GM18520 (cell line): ENCODE data around the gene MAP3K20.
"Not testable (repeated sequence)": the region's sequence is repeated elsewhere in the genome, so short reads cannot be mapped to it uniquely, and the experiment has no call there.

Source experiments
- ATAC-seq: cut with Tn5 transposase; IDR thresholded peaks from one replicate; pipeline ENCODE4 v1.9.1; 2021; ENCODE audit not compliant: unreplicated experiment

MAP3K20 gene

GRCh38 chr2:173193925-173194324 lies 118.3 kb downstream of the MAP3K20 start:
- no peak for ATAC-seq

GRCh38 chr2:173195100-173195499 lies 119.5 kb downstream of the MAP3K20 start:
- no peak for ATAC-seq

GRCh38 chr2:173196080-173196479 lies 120.4 kb downstream of the MAP3K20 start:
- ATAC-seq = no peak

GRCh38 chr2:173196638-173197037 lies 121.0 kb downstream of the MAP3K20 start:
- ATAC-seq = no peak

GRCh38 chr2:173198327-173198726 lies 122.7 kb downstream of the MAP3K20 start:
- ATAC-seq = no peak

- ATAC-seq = no peak
Observed at GRCh38 chr2:173199294-173199693, 123.6 kb downstream of the MAP3K20 start.

GRCh38 chr2:173202570-173202969 lies 126.9 kb downstream of the MAP3K20 start:
- no peak for ATAC-seq

- no peak for ATAC-seq
Observed at GRCh38 chr2:173204316-173204715, 128.7 kb downstream of the MAP3K20 start.

- ATAC-seq = no peak
Observed at GRCh38 chr2:173205375-173205774, 129.7 kb downstream of the MAP3K20 start.

GRCh38 chr2:173207124-173207523 lies 131.5 kb downstream of the MAP3K20 start:
- ATAC-seq = not testable (repeated sequence)

- ATAC-seq = no peak
Observed at GRCh38 chr2:173210270-173211196, 134.9 kb downstream of the MAP3K20 start.

GRCh38 chr2:173213181-173213580 lies 137.5 kb downstream of the MAP3K20 start:
- ATAC-seq = no peak

- ATAC-seq = no peak
Observed at GRCh38 chr2:173214213-173214612, 138.6 kb downstream of the MAP3K20 start.

GRCh38 chr2:173215316-173215715 lies 139.7 kb downstream of the MAP3K20 start:
- no peak for ATAC-seq

GRCh38 chr2:173216051-173216450 lies 140.4 kb downstream of the MAP3K20 start:
- ATAC-seq = no peak

- ATAC-seq = no peak
Observed at GRCh38 chr2:173216668-173217067, 141.0 kb downstream of the MAP3K20 start.

GRCh38 chr2:173217116-173217840 lies 141.6 kb downstream of the MAP3K20 start:
- ATAC-seq = no peak

- no peak for ATAC-seq
Observed at GRCh38 chr2:173218326-173219056, 142.8 kb downstream of the MAP3K20 start.

GRCh38 chr2:173221132-173221695 lies 145.6 kb downstream of the MAP3K20 start:
- no peak for ATAC-seq

GRCh38 chr2:173221937-173222594 lies 146.4 kb downstream of the MAP3K20 start:
- no peak for ATAC-seq
